Omental fat pad (tissue), 4 donors: ENCODE data around the gene C1orf210. TPM values are rescaled to one million over a fixed set of nuclear protein-coding genes. Genes with fewer than 3 reads are reported as not detected.

Experiments used
- ATAC-seq: fragments of 150-250 bp; one replicate; pipeline ENCODE4 v1.9.1; 2016; ENCODE audit warnings: mild to moderate bottlenecking, moderate library complexity; ENCODE audit not compliant: low FRiP score
- DNase-seq: peaks from one replicate; pipeline ENCODE4 v3.0.0-alpha.2; 2019; ENCODE audit warnings: low spot score
- CTCF ChIP-seq, 3 donors: fragments of 450-650 bp; IDR thresholded peaks; one replicate each; pipeline ENCODE4 v1.5.1; 2016 to 2017; ENCODE audit warnings: antibody characterized with exemption in 3 of 3, mild to moderate bottlenecking in 3 of 3, moderate library complexity in 2 of 3
- total RNA-seq, 4 donors: library from RNA; depleted of rRNA; stranded (reverse); fragments of >200 nt; gene quantifications; one replicate each; pipeline ENCODE4 v1.1.0, GENCODE V29; 2016

The C1orf210 gene
- total RNA-seq, 4 donors from 2014 or later, result not detected

- no peak for TF ChIP-seq CTCF (IDR thresholded peaks at IDR 0.05)
- ATAC-seq (no peak), DNase-seq (no peak)
Measured at GRCh38 chr1:43238991-43239469, 46.4 kb downstream of the C1orf210 start.

- peak; percentile 76 for ATAC-seq
- no peak for DNase-seq
- no peak for TF ChIP-seq CTCF (IDR thresholded peaks at IDR 0.05)
Measured at GRCh38 chr1:43238085-43238484, 47.3 kb downstream of the C1orf210 start.

- no peak for ATAC-seq
- DNase-seq, result no peak
- no peak for TF ChIP-seq CTCF (IDR thresholded peaks at IDR 0.05)
Measured at GRCh38 chr1:43237121-43237520, 48.3 kb downstream of the C1orf210 start.

- no peak for DNase-seq
- no peak for TF ChIP-seq CTCF (IDR thresholded peaks at IDR 0.05)
- ATAC-seq, result no peak
Measured at GRCh38 chr1:43235451-43236121, 49.8 kb downstream of the C1orf210 start.

GRCh38 chr1:43235040-43235439 lies 50.3 kb downstream of the C1orf210 start:
- no peak for DNase-seq
- no peak for TF ChIP-seq CTCF (IDR thresholded peaks at IDR 0.05)
- ATAC-seq, result no peak

- DNase-seq (no peak), ATAC-seq (no peak)
- no peak for TF ChIP-seq CTCF (IDR thresholded peaks at IDR 0.05)
Measured at GRCh38 chr1:43234267-43234666, 51.1 kb downstream of the C1orf210 start.

GRCh38 chr1:43233631-43234030 lies 51.8 kb downstream of the C1orf210 start:
- ATAC-seq, result no peak
- no peak for DNase-seq
- TF ChIP-seq CTCF (IDR thresholded peaks at IDR 0.05), result no peak
